ENCODE measurements around the gene TSHZ3.

TSHZ3 gene

DNA sequence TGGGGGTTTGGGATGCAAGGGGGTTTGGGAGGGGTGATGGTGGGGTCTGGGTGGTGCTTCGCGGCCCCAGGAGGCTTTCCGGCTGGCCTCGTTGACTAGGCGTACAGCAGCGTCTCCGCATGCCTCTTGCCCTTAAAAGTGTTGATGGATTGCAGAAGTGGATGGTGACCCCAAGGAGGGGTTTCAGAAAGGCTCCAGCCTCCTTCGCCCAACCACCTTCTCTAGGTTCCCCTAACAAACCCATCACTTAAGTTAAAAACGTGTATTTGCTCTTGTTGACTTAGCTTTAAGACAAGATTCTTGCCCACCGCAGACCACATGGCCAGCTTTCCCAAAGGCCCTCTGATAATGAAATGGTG is 8.1 kb upstream of the TSHZ3 start:
- Histone ChIP-seq H3K36me3 (no peaks in the 10 kb centered on the region), H3K4me3 (no peak overlapping the region), H3K27ac (no peak overlapping the region), H3K4me1 (peaks cover 0 to 8% (median under 1%) of the 10 kb centered on the region in 4 donors), H3K27me3 (peaks cover 0 to 50% of the 10 kb centered on the region in 2 donors), H3K9me3 (no peaks in the 10 kb centered on the region)
- intact Hi-C loops (cut with DNase I; ENCODE audit: low total_unique reads), result no loop called here
- no peak for DNase-seq
- TF ChIP-seq, protein P1, sequence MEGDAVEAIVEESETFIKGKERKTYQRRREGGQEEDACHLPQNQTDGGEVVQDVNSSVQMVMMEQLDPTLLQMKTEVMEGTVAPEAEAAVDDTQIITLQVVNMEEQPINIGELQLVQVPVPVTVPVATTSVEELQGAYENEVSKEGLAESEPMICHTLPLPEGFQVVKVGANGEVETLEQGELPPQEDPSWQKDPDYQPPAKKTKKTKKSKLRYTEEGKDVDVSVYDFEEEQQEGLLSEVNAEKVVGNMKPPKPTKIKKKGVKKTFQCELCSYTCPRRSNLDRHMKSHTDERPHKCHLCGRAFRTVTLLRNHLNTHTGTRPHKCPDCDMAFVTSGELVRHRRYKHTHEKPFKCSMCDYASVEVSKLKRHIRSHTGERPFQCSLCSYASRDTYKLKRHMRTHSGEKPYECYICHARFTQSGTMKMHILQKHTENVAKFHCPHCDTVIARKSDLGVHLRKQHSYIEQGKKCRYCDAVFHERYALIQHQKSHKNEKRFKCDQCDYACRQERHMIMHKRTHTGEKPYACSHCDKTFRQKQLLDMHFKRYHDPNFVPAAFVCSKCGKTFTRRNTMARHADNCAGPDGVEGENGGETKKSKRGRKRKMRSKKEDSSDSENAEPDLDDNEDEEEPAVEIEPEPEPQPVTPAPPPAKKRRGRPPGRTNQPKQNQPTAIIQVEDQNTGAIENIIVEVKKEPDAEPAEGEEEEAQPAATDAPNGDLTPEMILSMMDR (IDR thresholded peaks at IDR 0.05), result no peak

DNA sequence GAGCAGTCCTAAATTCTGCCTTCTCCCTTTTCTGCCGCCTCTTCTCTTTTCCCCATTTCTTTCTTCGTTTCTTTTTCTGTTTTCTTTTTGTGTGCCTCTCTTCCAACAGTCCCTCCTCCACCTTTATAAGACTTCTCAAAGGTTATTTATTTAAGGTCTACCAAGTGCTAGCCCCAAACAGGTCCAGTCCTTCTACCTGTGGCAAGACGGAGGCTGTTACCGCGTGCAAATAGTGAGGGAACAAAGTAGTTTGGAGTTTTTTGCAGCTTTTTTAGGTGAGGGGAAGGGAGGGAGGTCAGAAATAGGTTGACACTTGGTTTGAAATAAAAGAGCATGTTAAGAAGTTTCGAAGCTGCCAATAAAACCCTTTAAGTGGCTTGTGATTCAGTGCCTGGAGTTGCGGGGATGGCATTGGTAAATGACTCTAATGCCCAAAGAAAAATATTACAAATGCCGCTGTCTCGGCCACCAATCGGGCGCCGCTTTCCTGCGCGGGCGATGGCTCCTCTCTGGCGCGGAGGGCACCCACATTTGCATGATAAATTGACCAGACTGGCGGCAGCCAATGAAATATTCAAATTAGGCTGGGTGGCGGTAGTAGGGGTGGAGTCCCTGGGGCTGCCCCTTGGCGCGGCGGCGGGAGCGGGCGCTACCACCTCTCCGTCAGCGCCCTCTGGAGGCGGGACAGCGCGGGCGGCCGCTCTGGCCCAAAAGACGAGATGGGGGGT is 7.5 kb upstream of the TSHZ3 start:
- Histone ChIP-seq H3K36me3 (no peaks in the 10 kb centered on the region), H3K27me3 (peaks cover 0 to 50% of the 10 kb centered on the region in 2 donors), H3K4me1 (peaks cover 0 to 13% (median 6%) of the 10 kb centered on the region in 4 donors), H3K4me3 (no peak overlapping the region), H3K9me3 (no peaks in the 10 kb centered on the region), H3K27ac (no peak overlapping the region)
- no peak for DNase-seq
- TF ChIP-seq, protein P1 (IDR thresholded peaks at IDR 0.05), result peak in 1 of 2 experiments; percentile 36
- intact Hi-C loops (cut with DNase I; ENCODE audit: low total_unique reads), result no loop called here

DNA sequence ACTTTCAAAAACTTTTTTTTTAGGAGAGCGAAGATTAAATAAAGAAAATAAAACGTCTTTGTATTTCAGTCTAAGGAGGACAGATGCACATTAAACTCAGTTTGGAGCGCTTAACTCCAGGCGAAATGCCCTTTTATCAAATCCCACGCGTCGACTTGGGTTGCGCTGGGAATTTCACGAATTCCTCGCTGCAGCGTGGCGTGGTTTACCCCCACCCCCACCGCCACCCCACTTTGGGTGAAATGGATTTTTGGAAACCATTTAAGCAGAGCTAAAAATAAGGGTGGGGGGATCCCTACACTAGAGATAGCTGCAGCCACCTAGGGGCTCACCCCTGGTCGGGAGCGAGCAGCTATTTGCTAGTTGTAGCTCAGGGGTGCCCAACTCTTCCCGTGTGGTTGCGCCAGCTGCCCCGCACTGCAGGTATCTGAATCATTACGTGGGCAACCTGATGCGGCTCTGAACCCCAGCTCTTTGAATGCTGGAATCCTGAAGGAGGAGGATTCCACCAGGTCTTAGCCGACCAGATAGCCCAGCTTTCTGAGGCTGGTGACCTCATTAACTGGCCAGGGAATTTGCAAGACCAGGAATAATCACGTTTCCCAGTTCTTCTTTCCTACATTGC is 6.5 kb upstream of the TSHZ3 start:
- H3K27ac ChIP-seq, result no peak overlapping the region
- peaks cover 0 to 50% of the 10 kb centered on the region in 2 donors for H3K27me3 ChIP-seq
- intact Hi-C loops (cut with DNase I; ENCODE audit: low total_unique reads), result no loop called here
- TF ChIP-seq, protein P1 (IDR thresholded peaks at IDR 0.05), result no peak
- H3K4me3 ChIP-seq, result no peak overlapping the region
- no peaks in the 10 kb centered on the region for H3K36me3 ChIP-seq
- H3K9me3 ChIP-seq, result no peaks in the 10 kb centered on the region
- H3K4me1 ChIP-seq, result peaks cover 0 to 20% (median 11%) of the 10 kb centered on the region in 4 donors
- no peak for DNase-seq

DNA sequence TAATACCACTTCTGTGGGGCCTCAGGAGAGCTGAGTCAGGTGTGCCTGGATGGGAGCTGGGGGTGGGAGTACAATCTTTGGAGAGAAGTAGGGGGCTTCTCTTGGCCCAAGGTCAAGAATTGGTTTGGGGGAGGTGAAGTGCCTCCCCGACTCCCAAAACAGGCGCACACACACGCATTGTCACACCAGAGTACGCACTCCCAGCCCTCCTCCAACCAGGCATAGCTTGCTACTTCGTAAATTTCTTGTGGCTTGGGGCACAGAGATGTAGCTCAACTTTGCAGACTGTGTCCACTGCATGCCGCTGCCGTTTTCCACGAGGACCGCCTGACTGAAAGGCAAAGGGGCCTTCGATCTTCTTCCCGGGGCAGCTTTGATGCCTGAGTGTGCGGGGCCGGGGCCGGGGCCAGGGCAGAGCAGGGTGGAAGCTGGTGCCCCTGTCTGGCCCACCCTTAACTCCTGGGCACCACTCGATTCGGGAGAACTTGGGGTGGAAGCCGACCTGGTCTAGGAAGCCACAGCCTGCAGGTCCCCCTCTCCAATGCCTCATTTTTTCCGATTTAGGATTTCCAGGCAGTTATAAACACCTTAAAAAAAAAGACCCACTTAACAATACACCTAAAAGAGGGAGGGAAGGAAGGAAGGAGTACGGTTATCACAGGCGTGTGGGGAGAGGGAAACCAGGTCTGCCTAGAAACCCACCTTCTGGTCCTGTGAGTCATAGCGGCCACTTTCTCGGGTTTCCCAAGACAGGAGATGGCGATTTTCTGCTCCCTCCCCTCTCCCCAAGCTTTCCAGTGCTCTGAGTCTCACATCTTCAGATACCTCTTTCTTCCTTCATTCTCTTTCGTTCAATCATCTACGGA is 5.8 kb upstream of the TSHZ3 start:
- intact Hi-C loops (cut with DNase I; ENCODE audit: low total_unique reads), result no loop called here
- DNase-seq, result no peak
- H3K27me3 ChIP-seq, result peaks cover 0 to 50% of the 10 kb centered on the region in 2 donors

DNA sequence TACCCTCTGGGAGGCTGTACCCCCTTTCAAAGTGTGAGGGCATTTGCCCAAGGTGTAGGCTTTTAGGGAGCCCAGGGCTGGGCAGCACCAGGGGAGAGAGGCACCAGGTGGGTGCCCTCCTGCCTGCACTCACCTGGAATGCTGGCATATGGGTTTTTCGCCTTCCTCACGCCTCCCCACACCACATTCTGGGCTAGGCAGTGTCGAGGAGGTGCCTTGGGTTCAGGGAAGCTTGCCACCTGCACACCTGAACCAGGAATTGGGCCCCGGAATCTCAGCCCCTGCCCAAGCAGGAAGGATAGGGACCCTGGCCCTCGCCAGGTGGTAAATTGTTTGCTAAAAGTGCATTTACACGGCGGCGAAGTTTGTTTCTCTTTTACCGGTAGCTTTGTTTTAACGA is 5.1 kb upstream of the TSHZ3 start:
- Histone ChIP-seq H3K27me3 (peaks cover 0 to 50% of the 10 kb centered on the region in 2 donors), H3K4me3 (no peak overlapping the region), H3K36me3 (no peaks in the 10 kb centered on the region), H3K9me3 (no peaks in the 10 kb centered on the region), H3K27ac (no peak overlapping the region), H3K4me1 (peaks cover 0 to 20% (median 11%) of the 10 kb centered on the region in 4 donors)
- no peak for DNase-seq
- TF ChIP-seq, protein P1 (IDR thresholded peaks at IDR 0.05), result no peak
- intact Hi-C loops (cut with DNase I; ENCODE audit: low total_unique reads), result no loop called here

More for the DNA sequence above, 5.8 kb upstream of the TSHZ3 start:
- Histone ChIP-seq H3K36me3 (no peaks in the 10 kb centered on the region), H3K27ac (no peak overlapping the region), H3K4me3 (no peak overlapping the region), H3K4me1 (peaks cover 0 to 20% (median 11%) of the 10 kb centered on the region in 4 donors), H3K9me3 (no peaks in the 10 kb centered on the region)
- TF ChIP-seq, protein P1 (IDR thresholded peaks at IDR 0.05), result no peak

All from tibial artery (tissue), 4 donors.